B cell (primary cell): ENCODE results near the gene MYMX.

Source experiments
- CTCF ChIP-seq: fragments of 200-600 bp; IDR thresholded peaks from one replicate; pipeline ENCODE4 v1.8.0; 2022; ENCODE audit warnings: antibody characterized with exemption, mild to moderate bottlenecking
- EZH2 ChIP-seq: IDR thresholded peaks from 2 replicates; pipeline ENCODE4 v1.6.1; 2012; ENCODE audit warnings: borderline replicate concordance, low read depth, mild to moderate bottlenecking, moderate library complexity, low read length; ENCODE audit not compliant: insufficient read depth, poor library complexity, severe bottlenecking

GRCh38 chr6:44193307-44193910, 23.3 kb upstream of the MYMX start:
- TF ChIP-seq CTCF (no peak), EZH2 (no peak)
